ENCODE results near the gene HMCN1.

HMCN1 gene

GRCh38 chr1:185912504-185912903 lies 178.3 kb downstream of the HMCN1 start:
- no peak for DNase-seq (ENCODE audit: low read depth in 3 of 3)

- DNase-seq (ENCODE audit: low read depth in 3 of 3), result no peak
Observed at GRCh38 chr1:185914089-185914488, 179.9 kb downstream of the HMCN1 start.

DNA sequence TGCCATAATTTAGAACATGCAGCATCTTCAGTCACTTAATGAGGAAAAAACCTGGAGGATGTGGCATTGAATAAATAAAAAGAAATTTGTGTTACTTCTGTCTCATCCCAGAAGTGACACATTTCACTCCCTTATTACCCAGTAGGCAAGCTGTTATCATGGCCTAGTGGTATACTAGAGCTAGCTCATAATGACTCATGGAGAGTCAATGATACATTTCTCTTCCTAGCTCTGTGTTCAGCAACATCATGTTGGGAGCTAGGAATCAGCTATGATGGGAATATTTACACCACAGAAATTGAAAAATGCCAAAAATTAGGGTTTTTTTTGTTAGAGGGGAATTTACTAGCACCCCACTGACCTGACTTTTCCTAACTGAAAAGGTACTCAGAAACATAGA lies 182.7 kb downstream of the HMCN1 start:
- no peak for DNase-seq (ENCODE audit: low read depth in 3 of 3)

DNA sequence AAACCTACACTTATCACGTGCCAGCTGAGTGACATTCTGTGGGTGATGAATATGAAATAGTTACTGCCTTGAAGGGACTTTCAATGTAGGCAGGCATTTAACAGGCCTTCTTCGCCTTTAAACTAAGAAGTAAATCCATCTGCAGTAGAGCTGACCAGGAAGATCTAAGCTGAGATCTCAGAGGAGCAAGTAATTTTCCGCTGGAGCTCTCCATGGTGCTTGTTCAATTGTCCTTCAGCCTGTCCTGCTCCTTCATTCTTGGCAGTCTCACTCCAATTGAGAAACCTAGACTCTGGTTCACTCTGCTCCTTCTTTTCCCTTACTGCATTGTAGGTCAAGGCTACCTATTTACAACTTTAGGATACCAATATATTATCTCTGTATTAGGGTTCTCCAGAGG lies 183.5 kb downstream of the HMCN1 start:
- no peak for DNase-seq (ENCODE audit: low read depth in 3 of 3)

GRCh38 chr1:185920602-185921001 lies 186.4 kb downstream of the HMCN1 start:
- no peak for DNase-seq (ENCODE audit: low read depth in 3 of 3)

GRCh38 chr1:185921636-185922035 lies 187.4 kb downstream of the HMCN1 start:
- DNase-seq (ENCODE audit: low read depth in 3 of 3), result no peak

GRCh38 chr1:185926588-185926987 lies 192.4 kb downstream of the HMCN1 start:
- DNase-seq (ENCODE audit: low read depth in 3 of 3), result no peak

DNA sequence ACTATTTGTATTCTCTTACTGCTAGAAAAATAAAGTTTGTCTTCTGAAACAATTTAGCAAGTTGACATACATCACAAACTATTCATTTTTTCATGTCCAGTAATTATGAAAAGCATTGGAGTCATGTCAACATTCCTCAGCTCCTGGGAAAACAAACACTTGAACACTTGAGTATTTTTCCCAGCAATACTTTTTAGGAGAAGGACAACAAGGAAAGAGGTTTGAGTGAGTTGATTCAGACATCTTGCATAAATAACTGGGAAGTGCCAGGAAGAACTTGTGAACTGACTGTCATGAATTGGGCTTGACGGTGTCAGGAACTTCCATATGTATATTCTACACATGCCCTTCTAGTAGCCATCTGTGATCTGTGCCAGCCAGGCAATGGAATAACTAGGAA lies 195.6 kb downstream of the HMCN1 start:
- DNase-seq (ENCODE audit: low read depth in 3 of 3), result no peak

GRCh38 chr1:185931438-185931837 lies 197.2 kb downstream of the HMCN1 start:
- no peak for DNase-seq (ENCODE audit: low read depth in 3 of 3)

GRCh38 chr1:185933580-185933979 lies 199.4 kb downstream of the HMCN1 start:
- DNase-seq (ENCODE audit: low read depth in 3 of 3), result no peak

DNA sequence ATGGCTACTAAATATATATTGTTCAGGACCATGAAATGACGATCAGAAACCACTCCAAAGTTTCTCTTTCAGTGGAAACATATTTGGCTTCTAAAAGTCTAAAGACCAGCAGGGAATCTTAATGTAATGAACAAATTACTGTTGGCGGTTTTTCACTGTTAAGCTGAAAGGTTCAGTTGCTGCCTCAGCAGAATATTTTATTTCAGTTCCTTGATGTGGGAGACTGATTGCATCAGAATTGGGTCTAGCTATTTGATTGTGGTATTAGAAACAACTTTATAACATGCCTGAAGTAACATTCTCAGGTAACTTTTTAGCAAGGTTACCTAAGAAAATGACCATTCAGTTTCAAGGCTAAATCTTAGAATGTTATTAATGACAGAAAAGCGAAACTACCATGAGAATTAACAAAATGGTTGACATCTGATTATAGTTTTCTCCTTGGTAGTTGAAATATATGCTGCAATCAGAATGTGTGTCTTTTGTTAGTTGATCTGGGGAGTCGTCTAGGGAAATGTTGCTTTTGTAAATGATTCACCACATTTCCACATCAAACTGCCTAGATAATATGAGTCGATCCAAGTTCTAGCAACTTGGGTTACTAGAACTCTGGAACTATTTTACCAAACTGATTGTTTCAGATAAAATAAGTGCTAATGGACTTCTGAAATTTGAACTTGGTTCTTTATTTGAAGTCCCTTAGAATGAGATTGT lies 200.4 kb downstream of the HMCN1 start:
- DNase-seq (ENCODE audit: low read depth in 3 of 3), result no peak

DNA sequence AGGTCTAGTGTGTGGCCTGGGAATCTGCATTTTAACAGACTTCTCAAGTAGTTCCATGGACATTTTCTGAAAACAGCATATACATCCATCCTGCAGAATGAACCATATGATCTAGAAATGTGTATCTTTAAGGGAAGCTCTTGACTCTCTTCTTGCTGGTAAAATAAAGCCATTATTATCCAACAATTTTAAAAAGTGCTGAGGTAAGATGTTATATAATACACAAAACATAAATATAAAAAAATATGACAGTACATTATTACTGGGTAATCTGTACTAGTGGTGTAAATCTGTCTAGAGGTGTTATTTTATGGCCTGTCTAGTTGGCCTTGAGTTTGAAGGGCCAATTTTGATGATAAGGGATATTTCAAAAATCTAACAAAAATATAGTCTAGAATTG lies 201.2 kb downstream of the HMCN1 start:
- no peak for DNase-seq (ENCODE audit: low read depth in 3 of 3)

DNA sequence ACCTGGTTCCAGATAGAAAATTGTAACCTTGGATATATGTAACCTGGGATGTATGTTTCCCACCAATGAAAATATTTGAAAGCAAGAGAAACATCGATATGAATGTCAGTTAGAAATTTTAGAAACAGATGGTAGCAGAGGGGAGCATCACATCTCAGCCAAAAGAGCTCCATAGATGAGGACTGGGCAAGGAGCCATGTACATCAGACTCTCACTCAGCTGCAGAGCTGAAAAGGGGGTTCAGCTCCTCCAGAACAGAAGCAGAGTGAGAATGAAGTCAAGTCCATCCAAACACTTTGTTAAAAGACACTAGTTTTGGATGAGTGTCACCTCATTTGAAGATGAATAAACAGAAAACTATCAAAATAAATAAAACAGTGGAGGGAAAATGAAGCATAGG lies 202.4 kb downstream of the HMCN1 start:
- no peak for DNase-seq (ENCODE audit: low read depth in 3 of 3)

GRCh38 chr1:185938396-185938795 lies 204.2 kb downstream of the HMCN1 start:
- DNase-seq (ENCODE audit: low read depth in 3 of 3), result no peak

DNA sequence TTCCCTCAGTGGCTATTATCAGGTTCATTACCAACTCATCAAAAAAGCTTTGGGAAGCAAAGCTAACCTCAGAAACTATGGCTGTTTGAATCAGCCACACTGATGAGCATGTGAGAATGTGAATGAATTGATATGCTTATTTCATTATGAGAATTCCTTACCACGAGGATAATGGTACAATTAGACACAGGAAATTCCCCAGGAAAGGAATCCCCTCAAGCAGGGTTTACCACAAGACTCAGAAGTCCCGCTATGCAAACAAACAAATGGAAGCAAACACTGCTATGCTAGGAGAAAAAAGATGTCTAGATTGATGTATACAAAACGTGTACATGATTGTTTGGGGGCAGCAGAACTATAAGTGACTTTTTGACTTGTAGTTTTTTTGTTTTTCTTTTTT lies 205.0 kb downstream of the HMCN1 start:
- no peak for DNase-seq (ENCODE audit: low read depth in 3 of 3)

- no peak for DNase-seq (ENCODE audit: low read depth in 3 of 3)
Observed at GRCh38 chr1:185942961-185943360, 208.8 kb downstream of the HMCN1 start.

DNA sequence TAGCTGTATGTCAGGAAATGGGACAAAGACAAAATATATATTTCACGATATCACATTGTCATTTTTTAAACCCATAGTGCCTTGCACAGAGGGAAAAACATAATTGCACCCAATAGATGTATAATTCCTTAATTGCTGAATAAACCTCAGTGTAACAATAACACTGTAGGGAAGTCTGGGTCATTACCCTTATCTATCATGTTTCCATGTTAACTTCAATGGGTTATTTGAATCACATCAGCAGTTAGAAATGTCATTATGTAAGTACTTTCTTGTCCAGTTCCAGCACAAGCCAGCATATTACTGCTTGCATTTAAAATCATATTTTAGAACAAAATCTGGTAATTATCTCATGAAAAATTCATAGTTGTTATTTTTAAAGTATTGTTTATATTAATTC lies 222.7 kb downstream of the HMCN1 start:
- DNase-seq (ENCODE audit: low read depth in 3 of 3), result no peak

- no peak for DNase-seq (ENCODE audit: low read depth in 3 of 3)
Observed at GRCh38 chr1:185957441-185958363, 223.5 kb downstream of the HMCN1 start.

DNA sequence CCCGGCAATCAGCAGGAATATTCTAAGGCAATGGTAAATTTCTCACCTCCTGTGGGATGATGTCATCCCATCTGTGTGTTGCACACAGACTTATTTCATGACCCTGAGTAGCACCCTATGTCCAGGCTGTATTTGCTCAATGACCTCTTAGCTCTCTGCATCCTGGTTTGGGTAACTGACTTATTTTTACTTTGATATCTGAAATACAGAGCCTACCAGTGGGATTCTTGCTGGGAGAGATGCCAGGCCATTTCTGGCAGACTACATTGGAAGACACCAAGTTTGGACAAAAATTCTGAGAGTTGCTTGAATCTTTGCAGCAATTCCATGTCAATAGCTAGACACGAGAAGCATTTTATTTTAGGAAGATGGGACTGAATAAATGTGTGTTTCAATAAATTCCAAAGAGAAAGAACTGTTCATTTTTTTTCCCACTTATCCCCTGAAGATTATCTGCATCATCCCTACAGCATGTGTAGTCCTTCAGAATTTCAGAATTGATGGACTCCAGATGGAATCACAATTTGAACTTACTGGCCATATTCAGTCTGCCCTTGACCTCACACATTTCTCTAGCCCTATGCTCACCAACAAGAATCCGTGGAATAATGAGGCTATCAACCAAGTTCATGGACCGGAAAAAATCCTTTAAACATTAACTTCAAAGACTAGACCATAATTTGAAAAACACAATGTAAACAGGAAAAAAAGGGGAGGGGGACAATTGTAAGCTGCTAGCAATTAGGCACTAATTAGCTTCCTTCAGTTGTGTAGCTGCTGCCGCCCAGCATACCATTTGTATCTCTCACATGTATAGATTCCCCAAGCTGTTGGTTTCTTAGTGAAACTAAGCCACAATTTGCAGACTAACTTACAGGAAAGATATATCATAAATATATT lies 226.5 kb downstream of the HMCN1 start:
- no peak for DNase-seq (ENCODE audit: low read depth in 3 of 3)

DNA sequence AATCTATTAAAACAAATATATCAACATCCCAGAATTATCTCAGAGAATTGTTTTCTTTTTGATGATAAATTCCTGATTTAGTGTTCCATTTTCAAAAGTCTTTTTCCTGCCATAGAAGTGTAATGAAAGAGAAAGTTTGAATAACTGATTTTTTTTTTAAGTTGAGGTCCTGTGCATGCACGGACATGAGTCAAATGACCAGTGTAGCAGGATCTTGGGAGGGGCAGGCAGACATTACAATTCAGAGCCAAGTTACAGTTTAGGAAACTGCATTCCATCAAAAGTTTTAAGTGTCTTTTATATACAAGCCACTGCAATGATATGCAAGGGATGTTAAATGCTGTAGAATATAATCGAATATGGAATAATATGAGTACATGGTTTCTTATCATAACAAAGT lies 227.5 kb downstream of the HMCN1 start:
- DNase-seq (ENCODE audit: low read depth in 3 of 3), result no peak

GRCh38 chr1:185964946-185965345 lies 230.8 kb downstream of the HMCN1 start:
- no peak for DNase-seq (ENCODE audit: low read depth in 3 of 3)

DNA sequence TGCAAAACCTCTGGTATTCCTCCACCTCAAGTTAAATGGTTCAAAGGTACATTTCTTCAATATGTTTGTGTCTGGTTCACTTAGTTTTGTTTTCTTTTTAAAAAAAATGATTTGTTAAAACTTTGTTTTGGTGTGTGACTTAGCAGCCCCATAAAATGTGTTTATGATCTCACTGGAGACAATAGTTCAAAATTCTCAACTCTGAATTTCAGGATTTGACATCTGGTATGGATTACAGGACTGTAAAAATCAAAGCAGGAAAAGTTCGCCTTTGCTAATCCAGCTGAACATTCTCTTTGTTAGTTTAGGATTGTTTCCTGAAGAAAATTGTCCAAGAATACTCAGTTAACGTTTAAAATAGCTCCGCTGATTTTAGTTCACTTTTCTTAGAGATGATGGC lies 231.7 kb downstream of the HMCN1 start:
- DNase-seq (ENCODE audit: low read depth in 3 of 3), result no peak
